ENCODE data around the gene ABCC9.
"Not testable (repeated sequence)": the region's sequence is repeated elsewhere in the genome, so short reads cannot be mapped to it uniquely, and the experiment has no call there.

The ABCC9 gene

GRCh38 chr12:21828136-21828775 is 113.0 kb downstream of the ABCC9 start:
- DNase-seq (no peak), ATAC-seq (replicated peaks) (no peak)
- no peaks in the 10 kb centered on the region for H3K27me3 Mint-ChIP-seq
- H3K36me3 Mint-ChIP-seq = peaks cover 0 to 3% of the 10 kb centered on the region in 2 donors
- H3K9me3 Mint-ChIP-seq = peaks cover 3 to 5% of the 10 kb centered on the region in 2 donors
- H3K4me1 Mint-ChIP-seq = no peaks in the 10 kb centered on the region
- no peak overlapping the region for H3K4me3 Mint-ChIP-seq
- no peak overlapping the region for H3K27ac Mint-ChIP-seq

DNA sequence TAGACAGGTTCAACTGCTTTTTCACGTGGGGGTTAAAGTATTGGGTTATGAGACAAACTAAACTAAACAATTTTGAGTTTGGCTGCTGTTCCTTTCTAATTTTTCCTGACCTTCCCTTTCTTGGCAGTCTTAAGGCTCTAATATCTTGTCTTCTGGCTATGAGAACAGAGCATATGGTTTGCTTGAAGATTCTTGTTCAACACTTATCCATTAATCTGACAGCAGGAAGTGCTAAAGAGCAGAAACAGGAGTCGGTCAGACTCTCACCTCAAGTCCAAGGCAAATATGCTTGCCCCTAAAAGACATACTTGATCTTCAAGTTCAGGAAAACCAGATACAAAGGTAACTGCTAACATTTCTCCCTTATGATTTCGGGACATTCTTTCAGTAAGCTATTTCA is 114.1 kb downstream of the ABCC9 start:
- Mint-ChIP-seq H3K4me3 (no peak overlapping the region), H3K9me3 (peaks cover 3 to 5% of the 10 kb centered on the region in 2 donors), H3K27me3 (no peaks in the 10 kb centered on the region), H3K36me3 (peaks cover 0 to 3% of the 10 kb centered on the region in 2 donors), H3K27ac (no peak overlapping the region), H3K4me1 (no peaks in the 10 kb centered on the region)
- ATAC-seq (replicated peaks) (no peak), DNase-seq (no peak)

DNA sequence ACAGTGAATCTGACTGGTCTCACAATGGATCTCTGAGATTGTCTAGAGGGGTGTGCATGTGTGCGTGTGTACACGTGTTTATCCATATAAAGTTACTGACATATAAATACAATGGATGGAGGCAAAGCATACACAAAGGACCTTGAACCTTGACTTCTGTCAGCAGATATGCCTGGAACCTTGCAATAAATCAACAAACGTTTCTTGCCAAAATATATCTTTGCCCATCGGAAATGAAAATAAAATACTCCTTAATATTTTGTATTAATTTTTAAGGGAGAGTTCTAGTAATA is 114.7 kb downstream of the ABCC9 start:
- H3K36me3 Mint-ChIP-seq = peaks cover 0 to 3% of the 10 kb centered on the region in 2 donors
- H3K4me3 Mint-ChIP-seq = no peak overlapping the region
- ATAC-seq (replicated peaks) (no peak), DNase-seq (no peak)
- H3K4me1 Mint-ChIP-seq = no peaks in the 10 kb centered on the region
- peaks cover 3 to 5% of the 10 kb centered on the region in 2 donors for H3K9me3 Mint-ChIP-seq
- no peaks in the 10 kb centered on the region for H3K27me3 Mint-ChIP-seq
- no peak overlapping the region for H3K27ac Mint-ChIP-seq

- H3K27me3 Mint-ChIP-seq = no peaks in the 10 kb centered on the region
- H3K4me1 Mint-ChIP-seq = no peaks in the 10 kb centered on the region
- DNase-seq (no peak), ATAC-seq (replicated peaks) (no peak)
- no peak overlapping the region for H3K27ac Mint-ChIP-seq
- peaks cover 0 to 2% of the 10 kb centered on the region in 2 donors for H3K9me3 Mint-ChIP-seq
- H3K36me3 Mint-ChIP-seq = no peaks in the 10 kb centered on the region
- no peak overlapping the region for H3K4me3 Mint-ChIP-seq
These were observed 115.2 kb downstream of the ABCC9 start for GRCh38 chr12:21825886-21826617.

DNA sequence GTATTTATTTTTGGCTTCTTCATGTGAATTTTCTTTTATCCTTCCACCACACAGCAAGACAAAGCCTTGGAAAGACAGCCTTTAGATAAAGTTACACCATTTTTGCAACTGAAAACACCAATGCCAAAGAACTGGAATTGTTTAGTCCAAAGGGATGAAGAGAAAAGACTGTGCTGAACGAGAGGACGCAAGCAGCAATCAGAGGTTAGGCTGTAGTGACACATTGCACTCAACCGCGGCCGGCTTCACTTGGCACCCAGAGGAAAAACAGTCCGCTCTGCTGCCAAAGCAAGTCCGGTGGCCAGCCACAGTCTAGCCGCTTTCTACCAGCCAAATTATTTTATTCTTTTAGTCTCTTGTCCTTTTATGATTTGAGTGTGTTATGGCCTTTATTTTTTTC is 117.6 kb downstream of the ABCC9 start:
- ATAC-seq (replicated peaks) (no peak), DNase-seq (no peak)
- no peaks in the 10 kb centered on the region for H3K4me1 Mint-ChIP-seq
- H3K27ac Mint-ChIP-seq = no peak overlapping the region
- H3K4me3 Mint-ChIP-seq = no peak overlapping the region
- no peaks in the 10 kb centered on the region for H3K27me3 Mint-ChIP-seq
- H3K36me3 Mint-ChIP-seq = no peaks in the 10 kb centered on the region
- peaks cover 0 to 2% of the 10 kb centered on the region in 2 donors for H3K9me3 Mint-ChIP-seq

DNA sequence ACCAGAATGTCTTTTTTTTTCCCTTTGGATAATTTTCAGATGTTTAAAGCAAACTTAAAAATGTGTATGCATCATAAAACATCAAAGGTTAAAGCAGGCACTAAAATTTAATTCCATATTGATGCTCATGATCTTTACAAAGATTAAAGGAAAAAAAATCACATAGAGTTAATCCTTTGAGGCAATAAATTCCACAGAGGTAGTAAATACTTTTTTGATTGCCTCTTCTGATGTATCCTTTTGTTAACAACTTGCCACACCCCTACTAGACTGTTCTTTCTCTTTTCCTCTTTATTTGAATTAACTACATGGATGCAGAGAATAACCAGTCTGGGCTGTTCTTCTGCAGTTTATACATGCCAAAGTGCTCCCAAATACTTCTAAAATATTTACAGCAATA is 121.5 kb downstream of the ABCC9 start:
- DNase-seq (no peak), ATAC-seq (replicated peaks) (no peak)
- no peaks in the 10 kb centered on the region for H3K4me1 Mint-ChIP-seq
- H3K9me3 Mint-ChIP-seq = no peaks in the 10 kb centered on the region
- no peaks in the 10 kb centered on the region for H3K27me3 Mint-ChIP-seq
- no peak overlapping the region for H3K27ac Mint-ChIP-seq
- no peak overlapping the region for H3K4me3 Mint-ChIP-seq
- no peaks in the 10 kb centered on the region for H3K36me3 Mint-ChIP-seq

DNA sequence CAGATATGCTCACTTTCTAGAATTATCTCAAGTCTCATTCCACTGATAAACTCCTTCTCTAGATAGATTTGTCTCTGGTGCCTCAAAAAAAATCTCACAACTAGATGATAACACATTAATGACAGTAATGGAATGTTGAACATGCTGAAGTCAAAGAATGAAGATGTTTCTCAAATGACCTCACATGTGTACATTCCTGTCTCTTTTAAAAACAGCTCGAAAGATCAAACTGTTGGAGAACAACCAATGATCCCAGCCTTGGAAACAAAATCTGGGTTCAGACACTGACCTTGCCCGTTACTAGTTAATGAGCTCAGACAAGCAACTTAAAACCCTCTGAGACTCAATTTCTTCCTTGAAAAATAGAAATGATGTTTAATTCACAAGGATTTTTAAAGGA is 122.0 kb downstream of the ABCC9 start:
- Mint-ChIP-seq H3K4me1 (no peaks in the 10 kb centered on the region), H3K9me3 (no peaks in the 10 kb centered on the region), H3K36me3 (no peaks in the 10 kb centered on the region), H3K4me3 (no peak overlapping the region), H3K27me3 (no peaks in the 10 kb centered on the region), H3K27ac (no peak overlapping the region)
- ATAC-seq (replicated peaks) = no peak
- no peak for DNase-seq

GRCh38 chr12:21818627-21819026 is 122.6 kb downstream of the ABCC9 start:
- H3K27ac Mint-ChIP-seq = no peak overlapping the region
- H3K4me1 Mint-ChIP-seq = no peaks in the 10 kb centered on the region
- no peaks in the 10 kb centered on the region for H3K9me3 Mint-ChIP-seq
- ATAC-seq (replicated peaks) = no peak
- no peaks in the 10 kb centered on the region for H3K27me3 Mint-ChIP-seq
- no peaks in the 10 kb centered on the region for H3K36me3 Mint-ChIP-seq
- H3K4me3 Mint-ChIP-seq = no peak overlapping the region
- DNase-seq = no peak

GRCh38 chr12:21815306-21816062 is 125.7 kb downstream of the ABCC9 start:
- Mint-ChIP-seq H3K9me3 (peaks cover 0 to 2% of the 10 kb centered on the region in 2 donors), H3K4me1 (no peaks in the 10 kb centered on the region), H3K36me3 (no peaks in the 10 kb centered on the region), H3K27ac (no peak overlapping the region), H3K4me3 (no peak overlapping the region), H3K27me3 (no peaks in the 10 kb centered on the region)
- ATAC-seq (replicated peaks) (no peak), DNase-seq (no peak)

DNA sequence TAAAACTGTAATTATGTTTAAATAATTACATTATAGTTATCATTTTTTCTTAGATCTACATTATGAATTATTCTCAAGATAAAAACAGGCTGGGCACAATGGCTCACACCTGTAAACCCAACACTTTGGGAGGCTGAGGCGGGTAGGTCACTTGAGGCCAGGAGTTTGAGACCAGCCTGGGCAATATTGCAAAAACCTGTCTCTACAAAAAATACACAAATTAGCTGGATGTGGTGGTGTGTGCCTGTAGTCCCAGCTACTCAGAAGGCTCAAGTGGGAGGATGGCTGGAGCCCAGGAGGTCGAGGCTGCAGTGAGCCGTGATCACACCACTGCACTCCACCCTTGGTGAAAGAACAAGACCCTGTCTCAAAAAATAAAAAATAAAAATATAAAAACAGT is 126.4 kb downstream of the ABCC9 start:
- H3K27ac Mint-ChIP-seq = no peak overlapping the region

DNA sequence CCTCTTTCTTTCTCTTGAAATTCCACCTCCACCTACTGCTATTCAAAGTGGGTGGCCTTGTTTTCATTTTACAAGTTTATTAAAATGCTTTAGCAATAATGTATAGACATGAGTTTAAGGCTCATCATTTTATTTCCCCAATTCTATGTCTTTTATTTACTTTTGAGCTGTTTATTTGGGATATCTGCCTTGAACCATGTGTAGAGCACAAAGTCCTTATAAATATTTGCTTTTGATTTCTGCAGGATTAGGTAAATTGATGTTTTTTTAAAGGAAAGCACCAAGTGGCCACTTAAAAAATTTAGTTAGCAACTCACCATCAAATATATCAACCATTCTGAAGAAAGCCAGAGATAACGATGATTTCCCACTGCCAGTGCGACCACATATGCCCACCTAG is 126.9 kb downstream of the ABCC9 start:
- H3K4me1 Mint-ChIP-seq = no peaks in the 10 kb centered on the region
- no peak overlapping the region for H3K27ac Mint-ChIP-seq
- no peak for ATAC-seq (replicated peaks)

More for the DNA sequence above, 126.4 kb downstream of the ABCC9 start:
- Mint-ChIP-seq H3K4me3 (no peak overlapping the region), H3K27me3 (no peaks in the 10 kb centered on the region), H3K36me3 (no peaks in the 10 kb centered on the region), H3K9me3 (peaks cover 3 to 4% of the 10 kb centered on the region in 2 donors), H3K4me1 (no peaks in the 10 kb centered on the region)
- ATAC-seq (replicated peaks) = no peak
- DNase-seq = no peak

GRCh38 chr12:21813751-21814150 is 127.5 kb downstream of the ABCC9 start:
- Mint-ChIP-seq H3K27ac (no peak overlapping the region), H3K27me3 (no peaks in the 10 kb centered on the region), H3K4me3 (no peak overlapping the region), H3K4me1 (no peaks in the 10 kb centered on the region), H3K9me3 (peaks cover 4 to 5% of the 10 kb centered on the region in 2 donors), H3K36me3 (no peaks in the 10 kb centered on the region)
- DNase-seq = no peak
- ATAC-seq (replicated peaks) = no peak

More for the DNA sequence above, 126.9 kb downstream of the ABCC9 start:
- DNase-seq = no peak
- Mint-ChIP-seq H3K4me3 (no peak overlapping the region), H3K36me3 (no peaks in the 10 kb centered on the region), H3K9me3 (peaks cover 4% of the 10 kb centered on the region in 2 donors), H3K27me3 (no peaks in the 10 kb centered on the region)

GRCh38 chr12:21813125-21813524 is 128.1 kb downstream of the ABCC9 start:
- Mint-ChIP-seq H3K4me1 (no peaks in the 10 kb centered on the region), H3K27ac (no peak overlapping the region), H3K9me3 (peaks cover 4 to 5% of the 10 kb centered on the region in 2 donors), H3K27me3 (no peaks in the 10 kb centered on the region), H3K36me3 (no peaks in the 10 kb centered on the region), H3K4me3 (no peak overlapping the region)
- no peak for DNase-seq
- no peak for ATAC-seq (replicated peaks)

GRCh38 chr12:21812340-21812739 is 128.9 kb downstream of the ABCC9 start:
- DNase-seq; H3K27me3 Mint-ChIP-seq; H3K4me1 Mint-ChIP-seq; H3K27ac Mint-ChIP-seq; H3K9me3 Mint-ChIP-seq; H3K4me3 Mint-ChIP-seq; ATAC-seq (replicated peaks); H3K36me3 Mint-ChIP-seq: not testable (repeated sequence)

- Mint-ChIP-seq H3K9me3 (peaks cover 4 to 5% of the 10 kb centered on the region in 2 donors), H3K36me3 (no peaks in the 10 kb centered on the region), H3K27me3 (no peaks in the 10 kb centered on the region), H3K4me3 (no peak overlapping the region), H3K27ac (no peak overlapping the region), H3K4me1 (no peaks in the 10 kb centered on the region)
- ATAC-seq (replicated peaks) (no peak), DNase-seq (no peak)
These were observed 132.1 kb downstream of the ABCC9 start for GRCh38 chr12:21809100-21809499.

Measured in stimulated activated naive B cell treated with anti-CD40 and anti-IgM and Interleukin-4, amounts not matched to agents 10 μg/mL and 1 μg/mL and 100 μg/mL, for 72 hours (primary cell).